Sigmoid colon (tissue), 4 donors: ENCODE data around the gene ADAMTS12.

Experiments used
- EP300 ChIP-seq, 4 donors: sonication (generic); formaldehyde crosslinking; IDR thresholded peaks; one replicate each; pipeline ENCODE4 v1.6.1; 2017; ENCODE audit warnings: antibody characterized with exemption in 4 of 4
- POLR2A ChIP-seq, 2 donors: fragments of 450-650 bp; IDR thresholded peaks; one replicate each; pipeline ENCODE4 v1.6.1; 2016; ENCODE audit warnings: antibody characterized with exemption in 2 of 2, mild to moderate bottlenecking in 2 of 2, moderate library complexity in 2 of 2
- TF ChIP-seq, protein P1 (sequence below), 4 experiments: fragments of 450-650 bp in 3 of 4; fragments of 200-600 bp in 1 of 4; IDR thresholded peaks; one replicate each; pipeline ENCODE4 v1.5.1; 2016 to 2019; ENCODE audit warnings: antibody characterized with exemption in 4 of 4, mild to moderate bottlenecking in 3 of 4, moderate library complexity in 2 of 4

DNA sequence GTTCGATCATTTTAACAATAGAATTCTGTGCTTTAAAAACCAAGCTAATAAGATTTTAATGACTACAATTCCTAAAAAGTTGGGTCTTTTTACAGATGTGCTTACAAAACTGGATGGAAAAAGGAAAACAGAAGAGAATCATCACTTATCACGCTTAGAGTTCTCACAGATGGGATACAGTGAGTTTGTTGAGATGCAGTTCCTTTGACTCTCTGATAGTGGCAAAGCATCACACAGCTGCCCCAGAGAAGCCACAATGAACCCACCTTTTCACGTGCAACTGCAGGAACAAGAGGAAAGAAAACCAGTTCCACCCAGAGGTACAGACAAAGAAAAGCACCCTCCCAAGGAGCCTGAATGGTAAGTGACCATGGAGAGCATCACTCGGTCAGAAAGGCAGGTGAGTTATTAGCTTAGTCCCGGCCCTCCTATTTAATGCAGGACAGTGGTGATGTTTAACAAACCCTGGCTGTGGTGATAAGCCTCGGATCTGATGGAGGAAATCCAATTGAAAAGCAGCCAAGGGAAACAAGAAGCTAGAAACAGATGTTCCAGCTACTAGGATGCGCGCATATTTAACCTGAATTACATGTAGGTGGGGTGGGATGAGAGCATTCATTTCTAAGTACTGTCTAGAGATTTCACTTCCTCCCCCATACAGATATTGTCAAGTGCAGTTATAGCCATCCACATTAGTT, 283.3 kb downstream of the ADAMTS12 start:
- TF ChIP-seq POLR2A (IDR thresholded peaks at IDR 0.05) (no peak), EP300 (IDR thresholded peaks at IDR 0.05) (no peak)
- TF ChIP-seq, protein P1, sequence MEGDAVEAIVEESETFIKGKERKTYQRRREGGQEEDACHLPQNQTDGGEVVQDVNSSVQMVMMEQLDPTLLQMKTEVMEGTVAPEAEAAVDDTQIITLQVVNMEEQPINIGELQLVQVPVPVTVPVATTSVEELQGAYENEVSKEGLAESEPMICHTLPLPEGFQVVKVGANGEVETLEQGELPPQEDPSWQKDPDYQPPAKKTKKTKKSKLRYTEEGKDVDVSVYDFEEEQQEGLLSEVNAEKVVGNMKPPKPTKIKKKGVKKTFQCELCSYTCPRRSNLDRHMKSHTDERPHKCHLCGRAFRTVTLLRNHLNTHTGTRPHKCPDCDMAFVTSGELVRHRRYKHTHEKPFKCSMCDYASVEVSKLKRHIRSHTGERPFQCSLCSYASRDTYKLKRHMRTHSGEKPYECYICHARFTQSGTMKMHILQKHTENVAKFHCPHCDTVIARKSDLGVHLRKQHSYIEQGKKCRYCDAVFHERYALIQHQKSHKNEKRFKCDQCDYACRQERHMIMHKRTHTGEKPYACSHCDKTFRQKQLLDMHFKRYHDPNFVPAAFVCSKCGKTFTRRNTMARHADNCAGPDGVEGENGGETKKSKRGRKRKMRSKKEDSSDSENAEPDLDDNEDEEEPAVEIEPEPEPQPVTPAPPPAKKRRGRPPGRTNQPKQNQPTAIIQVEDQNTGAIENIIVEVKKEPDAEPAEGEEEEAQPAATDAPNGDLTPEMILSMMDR (IDR thresholded peaks at IDR 0.05), result no peak
